ENCODE results near the gene ADGRG3. TPM values are rescaled to one million over a fixed set of nuclear protein-coding genes. Genes with fewer than 3 reads are reported as not detected.

ADGRG3 gene
- total and polyA plus RNA-seq, 2 of the 13 experiments (the other 11 are each of a cell fraction or from before 2014, with no cell fraction given): 2.7 to 11.8 TPM

- TF ChIP-seq KDM5A (IDR thresholded peaks at IDR 0.05; ENCODE audit: borderline replicate concordance, low read length) (no peak), TSC22D2 (CRISPR knock-in tag; IDR thresholded peaks at IDR 0.05; ENCODE audit: borderline replicate concordance) (peak; percentile 72; the same call in 1 of the 2 replicates), ZNF724P (CRISPR knock-in tag; IDR thresholded peaks at IDR 0.05; ENCODE audit: borderline replicate concordance) (no peak), SNRNP70 (IDR thresholded peaks at IDR 0.05; ENCODE audit: low read depth, low read length) (no peak), ZBTB42 (CRISPR knock-in tag; IDR thresholded peaks at IDR 0.05) (no peak), NONO (IDR thresholded peaks at IDR 0.05) (no peak), NONO (CRISPR knock-in tag; conservative IDR thresholded peaks at IDR 0.05) (no peak), FOXP1 (IDR thresholded peaks at IDR 0.05) (no peak), FOXP1 (CRISPR knock-in tag; IDR thresholded peaks at IDR 0.05) (no peak), GTF2F1 (IDR thresholded peaks at IDR 0.05; ENCODE audit: low read length) (no peak), ZNF780A (CRISPR knock-in tag; IDR thresholded peaks at IDR 0.05) (no peak), ZNF652 (CRISPR knock-in tag; IDR thresholded peaks at IDR 0.05; ENCODE audit: borderline replicate concordance, low read depth) (no peak), ZBTB14 (CRISPR knock-in tag; IDR thresholded peaks at IDR 0.05) (no peak), RFX3 (CRISPR knock-in tag; IDR thresholded peaks at IDR 0.05) (no peak), ZNF335 (CRISPR knock-in tag; IDR thresholded peaks at IDR 0.05) (no peak), SETDB1 (CRISPR knock-in tag; IDR thresholded peaks at IDR 0.05; ENCODE audit: borderline replicate concordance) (no peak), SAFB2 (CRISPR knock-in tag; IDR thresholded peaks at IDR 0.05; ENCODE audit: borderline replicate concordance, low read depth) (no peak), PAWR (CRISPR knock-in tag; IDR thresholded peaks at IDR 0.05; ENCODE audit: borderline replicate concordance) (no peak), ARID4A (CRISPR knock-in tag; IDR thresholded peaks at IDR 0.05; ENCODE audit: borderline replicate concordance) (no peak; the same call in 1 of the 2 replicates), RAD21 (CRISPR knock-in tag; IDR thresholded peaks at IDR 0.05) (no peak; the same call in 1 of the 2 replicates), XRCC5 (optimal IDR thresholded peaks at IDR 0.05; ENCODE audit: low read length) (peak; percentile 63), STAT6 (CRISPR knock-in tag; IDR thresholded peaks at IDR 0.05; ENCODE audit: borderline replicate concordance) (0 out of 2 replicates have a peak, but pooled peaks have one; percentile 72), ESRRA (CRISPR knock-in tag; IDR thresholded peaks at IDR 0.05; ENCODE audit: low read depth) (0 out of 2 replicates have a peak, but pooled peaks have one; percentile 14)
Measured at GRCh38 chr16:57736419-57737351, 68.6 kb downstream of the ADGRG3 start (continued).

Measured in HepG2 (cell line).